ENCODE data around the gene PCGF1.

Gene PCGF1

DNA sequence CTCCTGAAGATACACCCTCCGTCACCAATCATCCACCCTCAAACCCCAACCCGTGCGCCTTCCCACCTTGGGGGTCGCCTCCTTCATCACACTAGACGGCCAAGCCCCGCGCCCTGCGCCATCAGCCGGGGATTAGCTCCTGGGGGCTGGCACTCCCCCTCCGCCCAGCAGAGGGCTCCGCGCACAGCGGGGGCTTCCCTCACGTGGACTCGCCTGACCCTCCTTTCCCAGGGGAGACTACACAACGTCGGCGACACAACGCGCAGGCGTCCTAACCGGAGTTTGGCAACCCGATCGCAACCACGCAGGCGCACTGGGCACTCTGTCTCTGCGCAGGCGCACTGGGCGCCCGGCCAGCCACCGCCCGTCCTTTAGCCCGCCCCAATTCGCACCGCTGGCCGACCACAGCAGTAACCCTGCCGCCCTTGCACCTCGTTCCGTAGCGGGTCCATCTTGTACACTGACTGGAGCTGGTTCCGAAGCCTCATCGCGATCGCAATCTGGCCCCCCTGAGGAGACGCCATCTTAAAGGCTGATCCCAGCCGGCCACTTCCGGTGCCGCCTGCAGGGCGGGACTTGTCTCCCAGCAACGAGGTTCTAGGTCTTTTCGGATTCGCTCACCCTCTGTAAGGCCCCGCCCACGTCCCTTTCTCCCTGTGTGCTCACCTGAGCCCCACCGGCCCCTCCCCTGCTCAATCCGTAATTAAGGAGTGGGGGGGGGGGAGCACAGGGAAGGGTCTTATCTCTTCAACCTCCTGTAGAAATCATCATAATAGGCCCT, at the start of gene PCGF1:
PCGF1 (minus strand) TSS at position 551 of the 781 bp plus-strand sequence; CDS start at position 524, 27 bp downstream.
- peak; percentile 98 to 99 for DNase-seq (ENCODE audit: low read depth in 2 of 2, low spot score in 1 of 2)

GRCh38 chr2:74556831-74557370, 49.4 kb upstream of the PCGF1 start:
- DNase-seq (ENCODE audit: low read depth in 2 of 2, low spot score in 1 of 2) = no peak

GRCh38 chr2:74556159-74556558, 48.7 kb upstream of the PCGF1 start:
- no peak for DNase-seq (ENCODE audit: low read depth in 2 of 2, low spot score in 1 of 2)

DNA sequence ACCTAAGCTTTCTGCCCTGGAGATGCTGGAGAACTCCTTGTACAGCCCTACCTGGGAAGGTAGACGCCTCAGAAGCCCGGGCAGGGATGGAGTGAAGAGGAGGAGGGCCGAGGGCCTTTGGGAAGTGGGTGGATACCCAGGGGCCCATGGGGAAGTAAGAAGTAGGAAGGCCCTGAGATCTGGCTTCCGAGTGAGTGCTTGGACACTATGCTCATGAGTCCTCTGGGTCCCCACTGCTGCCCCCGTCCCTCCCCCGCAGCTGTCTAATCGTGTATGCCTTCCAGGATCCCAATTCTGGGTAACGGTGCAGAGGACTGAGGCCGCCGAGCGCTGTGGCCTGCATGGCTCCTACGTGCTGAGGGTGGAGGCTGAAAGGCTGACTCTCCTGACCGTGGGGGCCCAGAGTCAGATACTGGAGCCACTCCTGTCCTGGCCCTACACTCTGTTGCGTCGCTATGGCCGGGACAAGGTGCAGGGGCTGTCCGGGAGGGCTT, 48.2 kb upstream of the PCGF1 start:
- DNase-seq (ENCODE audit: low read depth in 2 of 2, low spot score in 1 of 2) = no peak

- DNase-seq (ENCODE audit: low read depth in 2 of 2, low spot score in 1 of 2) = no peak
These were observed 47.5 kb upstream of the PCGF1 start for GRCh38 chr2:74554820-74555531.

- peak; percentile 56 to 58 for DNase-seq (ENCODE audit: low read depth in 2 of 2, low spot score in 1 of 2)
These were observed 46.7 kb upstream of the PCGF1 start, which contains the start of the genes DOK1 and LOXL3 for GRCh38 chr2:74553892-74554819. TSS of gene DOK1 (plus strand) at chr2:74554720. CDS start at chr2:74554755, 35 bp downstream. TSS of gene LOXL3 (minus strand) at chr2:74553942. CDS start at chr2:74552634, 1,308 bp downstream.

- DNase-seq (ENCODE audit: low read depth in 2 of 2, low spot score in 1 of 2) = no peak
These were observed 45.7 kb upstream of the PCGF1 start for GRCh38 chr2:74552914-74553811.

- DNase-seq (ENCODE audit: low read depth in 2 of 2, low spot score in 1 of 2) = no peak
These were observed 44.7 kb upstream of the PCGF1 start for GRCh38 chr2:74551942-74552913.

DNA sequence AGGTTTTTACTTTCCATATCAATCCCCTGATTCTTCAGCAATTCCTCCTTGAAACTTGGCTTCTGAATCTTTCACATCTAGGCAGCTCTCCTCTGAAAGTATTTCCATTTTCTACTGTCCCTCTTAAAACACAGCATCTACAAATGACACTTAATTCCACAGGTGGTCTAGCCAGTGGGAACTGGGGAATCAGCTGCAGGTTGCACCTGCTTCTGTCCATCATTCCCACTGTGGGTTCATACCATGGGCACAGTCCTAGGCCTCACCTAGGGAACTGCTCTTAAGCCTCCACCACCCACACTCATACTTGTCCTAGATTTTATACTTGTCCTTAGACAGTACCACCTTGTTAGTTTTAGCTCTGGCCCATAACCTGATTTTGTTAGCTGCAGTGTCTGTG, 44.0 kb upstream of the PCGF1 start:
- DNase-seq (ENCODE audit: low read depth in 2 of 2, low spot score in 1 of 2) = no peak

- DNase-seq (ENCODE audit: low read depth in 2 of 2, low spot score in 1 of 2) = no peak
These were observed 42.7 kb upstream of the PCGF1 start for GRCh38 chr2:74550231-74550630.

DNA sequence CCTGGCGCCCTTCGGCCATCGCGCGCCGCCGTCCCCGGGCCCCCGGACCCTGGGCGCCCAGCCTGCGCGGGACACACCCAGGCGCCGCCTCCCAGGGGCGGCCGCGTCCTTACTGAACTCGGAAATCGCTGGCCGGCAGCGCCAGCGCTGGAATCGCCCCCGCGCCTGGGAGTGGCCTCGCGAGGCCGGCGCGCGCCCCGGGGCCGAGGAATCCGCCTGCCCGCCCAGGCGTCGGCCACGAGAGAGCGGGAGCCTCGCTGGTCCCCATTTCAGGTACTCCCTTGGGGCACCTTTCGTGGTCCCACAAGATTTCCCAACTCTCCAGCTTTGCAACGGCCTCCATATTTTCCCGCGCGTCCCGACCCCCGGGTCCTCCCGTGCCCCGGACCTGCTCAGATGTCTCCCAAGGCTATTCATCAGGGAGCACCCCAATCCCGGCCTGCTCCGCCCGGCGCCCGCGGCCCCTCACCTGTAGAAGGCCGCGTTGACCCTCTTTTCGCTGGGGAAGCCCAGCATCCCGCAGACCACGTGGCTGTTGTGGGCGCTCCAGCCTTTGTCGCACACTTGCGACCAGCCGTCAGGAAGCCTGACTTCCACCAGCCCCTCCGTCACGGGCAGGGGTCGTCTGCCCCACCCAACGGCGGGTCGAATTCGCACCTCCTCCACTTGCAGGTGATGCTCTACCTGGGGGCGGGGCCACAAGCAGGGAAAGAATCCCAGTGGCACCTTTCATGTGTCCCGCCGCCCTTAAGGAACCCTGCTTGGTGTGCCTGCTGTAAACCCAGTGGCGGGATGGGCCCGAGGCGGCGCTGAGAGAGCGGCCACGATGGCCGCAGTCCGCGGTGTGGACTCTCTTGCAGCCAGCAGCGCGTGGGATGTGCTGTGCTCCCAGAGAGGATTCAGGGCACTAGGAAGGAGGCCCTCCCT, 41.7 kb upstream of the PCGF1 start:
- DNase-seq (ENCODE audit: low read depth in 2 of 2, low spot score in 1 of 2) = no peak

DNA sequence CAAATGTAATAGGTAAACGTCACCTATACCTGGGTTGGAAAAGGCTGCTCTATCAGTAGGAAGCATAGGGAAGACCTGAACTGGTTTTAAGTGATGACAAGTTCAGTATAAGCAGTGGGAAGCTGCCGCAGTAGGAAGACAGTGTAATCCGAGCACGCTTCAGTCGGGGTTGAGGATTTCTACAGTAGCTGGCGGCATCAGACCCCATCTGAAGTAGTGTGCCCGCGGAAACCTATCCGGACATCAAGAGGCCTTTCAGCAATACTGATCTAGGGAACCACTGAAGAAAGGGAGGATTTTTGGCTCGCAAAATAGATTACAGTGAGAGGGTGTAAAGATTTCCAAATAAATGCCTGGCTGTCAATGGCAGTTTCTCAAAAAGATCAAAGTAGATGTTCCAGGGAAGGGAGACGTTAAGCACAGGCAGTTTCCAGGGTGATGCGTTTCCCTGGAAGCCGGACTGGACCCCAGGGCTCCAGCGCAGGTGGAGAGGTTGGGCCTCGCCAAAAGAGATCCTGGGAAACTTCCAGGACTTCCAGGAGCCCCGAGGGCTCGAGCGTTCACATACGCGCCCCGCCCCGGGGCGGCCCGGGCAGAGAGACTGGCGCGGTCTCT, 40.9 kb upstream of the PCGF1 start:
- no peak for DNase-seq (ENCODE audit: low read depth in 2 of 2, low spot score in 1 of 2)

- DNase-seq (ENCODE audit: low read depth in 2 of 2, low spot score in 1 of 2) = no peak
These were observed 38.5 kb upstream of the PCGF1 start for GRCh38 chr2:74546004-74546403.

DNA sequence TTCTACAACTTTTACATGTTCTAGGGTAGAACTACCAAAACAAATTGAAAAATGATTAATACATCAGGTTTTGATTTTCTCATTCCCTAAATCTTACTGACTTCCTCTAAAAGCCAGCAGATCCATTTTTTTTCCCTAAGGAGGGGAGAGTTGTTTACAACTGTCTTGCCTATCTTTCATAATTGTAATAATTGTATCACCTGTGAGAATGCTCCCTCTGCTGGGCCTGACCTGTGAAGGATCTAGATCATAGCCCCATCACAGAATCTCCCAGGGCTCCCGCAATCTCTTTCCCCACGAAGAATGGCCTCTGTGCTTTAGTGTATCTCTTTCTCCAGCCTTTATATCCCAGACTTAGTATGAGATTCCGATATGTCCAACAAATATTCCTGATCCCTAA, 37.1 kb upstream of the PCGF1 start:
- DNase-seq (ENCODE audit: low read depth in 2 of 2, low spot score in 1 of 2) = no peak

GRCh38 chr2:74542978-74543377, 35.5 kb upstream of the PCGF1 start:
- no peak for DNase-seq (ENCODE audit: low read depth in 2 of 2, low spot score in 1 of 2)

- no peak for DNase-seq (ENCODE audit: low read depth in 2 of 2, low spot score in 1 of 2)
These were observed 32.8 kb upstream of the PCGF1 start for GRCh38 chr2:74540291-74540690.

DNA sequence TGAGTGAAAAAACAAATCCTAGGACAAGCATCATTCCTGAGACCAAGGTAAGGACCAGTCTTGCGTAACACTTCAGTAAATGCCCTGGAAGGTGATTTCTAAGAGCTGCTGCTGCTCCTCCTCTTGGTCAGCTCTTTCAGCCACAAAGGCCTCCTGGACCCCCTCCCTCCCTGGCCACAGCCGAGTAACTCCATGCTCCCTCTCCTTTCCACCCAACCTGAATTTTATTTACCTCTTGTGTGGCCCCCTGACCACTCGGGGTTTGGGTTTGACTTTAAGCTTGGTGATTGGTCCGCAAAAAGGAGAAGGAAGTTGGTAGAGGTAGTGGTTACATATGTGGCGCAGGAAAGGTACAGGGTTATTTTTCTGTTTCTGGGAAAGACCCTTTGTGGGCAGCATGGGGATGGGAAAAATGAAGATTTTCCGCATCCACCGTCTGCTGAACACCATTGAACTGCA, 31.4 kb upstream of the PCGF1 start:
- no peak for DNase-seq (ENCODE audit: low read depth in 2 of 2, low spot score in 1 of 2)
